RWPE1 (cell line): ENCODE results near the gene EDEM1.

ENCODE experiments used
- CTCF ChIA-PET: fragments of 350-600 bp; sonication (Branson Sonifier 250); formaldehyde crosslinking; extraction: SDS; loops from one replicate; lab custom pipeline; 2021; lab: Yijun Ruan, JAX
- POLR2A ChIA-PET: fragments of 400-600 bp; formaldehyde crosslinking; extraction: SDS; loops from one replicate; lab custom pipeline; 2020; ENCODE audit warnings: antibody characterized with exemption; ENCODE audit not compliant: low non-redundant PET; lab: Yijun Ruan, JAX
- DNase-seq: peaks from one replicate; pipeline ENCODE4 v3.0.0; 2012; ENCODE audit warnings: low spot score
- H3K27ac ChIP-seq: fragments of 450-650 bp; 2 replicates; pipeline ENCODE4 v1.5.1; 2017
- TF ChIP-seq, protein P1 (sequence below): fragments of 450-650 bp; conservative IDR thresholded peaks from 2 replicates; pipeline ENCODE4 v1.5.1; 2017; ENCODE audit warnings: low read depth, mild to moderate bottlenecking

EDEM1 gene

DNA sequence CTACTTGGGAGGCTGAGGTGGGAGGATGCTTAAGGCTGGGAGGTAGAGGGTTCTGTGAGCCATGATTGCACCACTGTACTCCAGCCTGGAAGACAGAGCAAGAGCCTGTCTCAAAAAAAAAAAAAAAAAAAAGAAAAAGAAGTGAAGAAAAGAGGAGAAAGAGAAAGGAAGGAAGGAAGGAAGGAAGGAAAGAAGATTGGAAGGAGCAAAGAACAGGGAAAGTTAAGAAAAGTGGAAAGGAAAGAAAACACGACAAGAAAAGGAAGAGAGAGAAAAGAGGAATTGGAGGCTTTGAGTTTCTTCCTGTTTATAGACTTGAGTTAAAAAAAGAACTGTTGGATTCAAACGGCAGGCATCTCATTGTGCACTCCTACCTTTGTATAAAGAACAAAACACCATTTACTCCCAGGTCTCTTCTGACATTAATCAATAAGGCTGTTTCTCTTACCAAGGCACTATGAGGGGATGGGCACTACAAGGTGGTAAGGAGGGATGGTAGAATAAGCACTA lies 73.5 kb downstream of the EDEM1 start:
- TF ChIP-seq, protein P1, sequence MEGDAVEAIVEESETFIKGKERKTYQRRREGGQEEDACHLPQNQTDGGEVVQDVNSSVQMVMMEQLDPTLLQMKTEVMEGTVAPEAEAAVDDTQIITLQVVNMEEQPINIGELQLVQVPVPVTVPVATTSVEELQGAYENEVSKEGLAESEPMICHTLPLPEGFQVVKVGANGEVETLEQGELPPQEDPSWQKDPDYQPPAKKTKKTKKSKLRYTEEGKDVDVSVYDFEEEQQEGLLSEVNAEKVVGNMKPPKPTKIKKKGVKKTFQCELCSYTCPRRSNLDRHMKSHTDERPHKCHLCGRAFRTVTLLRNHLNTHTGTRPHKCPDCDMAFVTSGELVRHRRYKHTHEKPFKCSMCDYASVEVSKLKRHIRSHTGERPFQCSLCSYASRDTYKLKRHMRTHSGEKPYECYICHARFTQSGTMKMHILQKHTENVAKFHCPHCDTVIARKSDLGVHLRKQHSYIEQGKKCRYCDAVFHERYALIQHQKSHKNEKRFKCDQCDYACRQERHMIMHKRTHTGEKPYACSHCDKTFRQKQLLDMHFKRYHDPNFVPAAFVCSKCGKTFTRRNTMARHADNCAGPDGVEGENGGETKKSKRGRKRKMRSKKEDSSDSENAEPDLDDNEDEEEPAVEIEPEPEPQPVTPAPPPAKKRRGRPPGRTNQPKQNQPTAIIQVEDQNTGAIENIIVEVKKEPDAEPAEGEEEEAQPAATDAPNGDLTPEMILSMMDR, result no peak
- ChIA-PET POLR2A (no interaction called here), CTCF (no interaction called here)
- DNase-seq, result no peak
- H3K27ac ChIP-seq, result no peak overlapping the region

DNA sequence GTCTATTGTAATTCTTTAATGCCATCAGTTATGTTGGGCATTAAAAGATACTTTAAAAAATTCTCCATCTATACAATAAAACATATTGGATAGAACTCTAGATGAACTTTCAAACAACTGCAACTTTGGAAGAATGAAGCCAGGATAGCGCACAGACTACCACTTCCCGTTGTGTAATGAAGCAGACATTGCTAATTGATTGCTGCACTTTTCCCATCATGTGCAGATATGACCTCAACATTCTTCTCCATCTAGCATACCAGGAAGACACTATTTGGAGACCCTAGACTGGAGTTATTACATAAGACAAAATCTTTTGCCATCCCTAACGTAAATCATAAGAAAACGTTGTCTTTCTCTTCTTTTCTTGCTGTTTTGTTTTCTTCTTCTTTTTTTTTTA lies 75.0 kb downstream of the EDEM1 start:
- ChIA-PET POLR2A (no interaction called here), CTCF (no interaction called here)
- no peak overlapping the region for H3K27ac ChIP-seq
- no peak for DNase-seq
- TF ChIP-seq, protein P1, result no peak

DNA sequence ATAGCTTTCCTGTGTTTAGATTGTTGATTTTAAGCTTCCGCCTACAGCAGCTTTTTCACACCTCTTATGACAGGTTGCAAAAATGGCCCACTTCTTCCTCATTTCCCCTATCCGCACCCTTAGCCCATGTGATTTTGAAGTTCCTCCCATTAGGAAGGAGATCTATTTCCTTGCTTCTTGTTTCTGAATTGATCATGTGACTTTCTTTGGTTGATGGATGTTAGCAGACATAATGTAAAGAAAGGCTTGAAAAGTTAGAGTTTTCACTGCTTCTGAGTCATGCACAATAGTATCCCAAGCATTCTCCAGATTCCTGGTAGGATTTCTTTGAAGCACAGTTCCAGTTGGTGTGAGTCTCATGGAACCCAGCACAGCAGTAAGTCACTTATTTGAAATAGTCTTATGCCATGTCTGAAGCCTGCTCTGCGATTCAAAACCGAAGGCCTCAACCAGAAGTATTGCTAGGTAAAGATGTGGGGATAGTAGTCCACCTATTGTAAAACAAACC lies 76.6 kb downstream of the EDEM1 start:
- DNase-seq, result no peak
- ChIA-PET CTCF (no interaction called here), POLR2A (no interaction called here)
- TF ChIP-seq, protein P1, result no peak
- H3K27ac ChIP-seq, result no peak overlapping the region

DNA sequence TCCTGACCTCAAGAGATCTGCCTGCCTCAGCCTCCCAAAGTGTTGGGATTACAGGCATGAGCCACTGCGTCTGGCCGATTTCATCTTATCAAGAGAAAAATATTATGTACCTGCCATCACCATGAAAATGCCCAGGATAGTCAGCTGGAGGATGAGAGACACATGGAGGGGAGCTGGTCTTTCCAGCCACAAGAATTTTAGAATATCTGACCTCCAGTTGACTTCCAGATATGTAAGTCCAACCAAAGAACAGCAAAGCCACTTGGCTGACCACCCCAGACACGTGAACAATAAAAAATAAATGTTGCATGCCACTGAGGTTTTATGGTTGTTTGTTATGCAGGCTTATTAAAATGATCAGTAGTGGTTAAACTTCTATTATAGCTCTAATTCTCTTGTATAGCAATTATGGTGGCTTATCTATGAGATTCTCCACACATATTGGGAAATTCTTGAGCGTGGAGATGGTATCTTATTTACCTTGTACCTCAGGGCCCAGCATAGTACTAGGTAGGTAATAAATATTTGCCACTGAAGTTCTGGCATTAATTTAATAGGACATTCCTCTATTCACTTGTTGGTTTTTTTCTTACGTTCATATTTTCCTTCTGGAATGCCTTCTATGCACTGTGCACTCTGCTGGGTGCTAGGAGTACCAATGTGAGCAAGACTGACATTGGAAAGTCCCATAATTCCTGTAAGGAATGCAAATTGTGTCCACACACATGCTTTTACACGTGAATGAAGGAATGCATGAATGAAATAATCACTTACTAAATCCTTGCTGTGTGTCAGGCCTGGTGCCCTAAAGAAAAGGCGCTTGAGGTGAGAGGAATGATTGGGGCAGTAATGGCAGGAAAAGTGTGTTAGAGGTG lies 77.6 kb downstream of the EDEM1 start:
- POLR2A ChIA-PET, result no interaction called here
- H3K27ac ChIP-seq, result no peak overlapping the region
- DNase-seq, result no peak
- TF ChIP-seq, protein P1, result no peak
- CTCF ChIA-PET, result no interaction called here

DNA sequence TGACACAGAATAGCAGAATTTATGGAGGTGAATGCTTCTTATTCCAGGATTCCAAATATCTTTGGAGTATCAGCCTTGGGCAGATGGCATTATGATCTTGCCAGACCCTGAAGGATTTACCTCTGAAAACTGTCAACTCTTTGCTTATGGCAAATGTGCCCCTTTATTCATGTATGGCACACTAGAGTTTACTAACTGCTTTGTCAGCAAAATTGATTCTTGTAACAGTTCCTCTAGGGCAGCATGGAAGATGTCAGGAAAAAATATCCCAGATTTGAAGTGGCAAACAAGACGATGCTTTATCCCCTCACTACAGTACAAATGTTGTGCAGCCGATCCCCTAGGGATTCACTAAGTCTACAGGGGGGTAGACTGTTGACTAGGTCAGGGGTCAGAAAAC lies 79.7 kb downstream of the EDEM1 start:
- POLR2A ChIA-PET, result no interaction called here
- H3K27ac ChIP-seq, result no peak overlapping the region
- CTCF ChIA-PET, result no interaction called here
- DNase-seq, result no peak
- TF ChIP-seq, protein P1, result no peak

DNA sequence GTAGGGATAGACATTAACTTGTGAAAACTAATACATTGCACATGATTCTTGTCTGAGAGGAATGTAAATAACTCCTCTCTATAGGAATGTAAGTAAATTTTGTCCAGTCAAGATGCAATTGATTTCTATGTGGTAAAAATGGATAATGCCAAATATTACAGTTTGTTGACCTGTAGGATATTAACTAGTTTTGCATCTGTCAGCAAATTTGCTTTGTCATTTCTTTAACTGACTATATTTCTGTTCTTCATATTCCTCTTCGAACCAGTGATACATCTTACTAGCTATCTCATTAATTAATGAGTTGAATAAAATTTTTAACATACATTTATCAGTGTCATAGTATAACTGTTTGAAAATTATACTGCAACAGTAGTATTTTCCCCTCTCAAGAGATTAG lies 80.4 kb downstream of the EDEM1 start:
- no peak for DNase-seq
- TF ChIP-seq, protein P1, result no peak
- no peak overlapping the region for H3K27ac ChIP-seq
- POLR2A ChIA-PET, result no interaction called here
- CTCF ChIA-PET, result no interaction called here
